HCT116 (cell line): ENCODE data around the gene XKRX. TPM values are rescaled to one million over a fixed set of nuclear protein-coding genes. Genes with fewer than 3 reads are reported as not detected.

ENCODE experiments used
- ATAC-seq: fragments of 200-7000 bp; cut with Tn5 transposase; 2 replicates; pipeline ENCODE4 v1.9.1; 2020; ENCODE audit warnings: mild to moderate bottlenecking, moderate library complexity
- BruUV-seq: library from RNA; stranded (reverse); fragments of 400-500 nt; replicated peaks from 2 replicates; lab custom pipeline; 2021; lab: Mats Ljungman, UMichigan
- CTCF ChIA-PET: fragments of 300-600 bp; sonication (Branson Sonifier 250); formaldehyde crosslinking; loops from one replicate; lab custom pipeline; 2021; ENCODE audit warnings: antibody characterized with exemption; lab: Charles Lee
- POLR2A ChIA-PET: fragments of 300-600, 350-600 bp; sonication (Branson Sonifier 250); formaldehyde crosslinking; loops from one replicate; lab custom pipeline; 2021; ENCODE audit warnings: antibody characterized with exemption; lab: Charles Lee
- RAD21 ChIA-PET, 2 experiments: fragments of 300-600 bp; sonication (Branson Sonifier 250); formaldehyde crosslinking; loops; one replicate each; lab custom pipeline; 2023; ENCODE audit warnings: low total read pairs in 2 of 2; ENCODE audit not compliant: uncharacterized antibody in 2 of 2, unreplicated experiment in 2 of 2, low non-redundant PET in 1 of 2; lab: Charles Lee
- DNase-seq: peaks from one replicate; pipeline ENCODE4 v3.0.0-alpha.2; 2010; ENCODE audit warnings: low read depth, low spot score
- H2AFZ ChIP-seq: fragments of 200-600 bp; shearing (Covaris generic), sonication (generic); 2 replicates; pipeline ENCODE4 v1.6.1; 2017; ENCODE audit warnings: low read depth, mixed run types, mixed read lengths, antibody characterized with exemption, low read length; ENCODE audit not compliant: poor library complexity, severe bottlenecking
- H3K27ac ChIP-seq: 2 replicates; pipeline ENCODE4 v1.5.1; 2012; ENCODE audit warnings: low read depth, low read length
- H3K27me3 ChIP-seq: fragments of 200-600 bp; sonication (generic); 2 replicates; pipeline ENCODE4 v1.6.1; 2016; ENCODE audit warnings: mixed run types, low read length, mixed read lengths; ENCODE audit not compliant: insufficient read depth
- H3K36me3 ChIP-seq, 2 experiments: fragments of 200-500 bp in 1 of 2; fragments of 200-600 bp in 1 of 2; sonication (Bioruptor generic) in 1 of 2; sonication (generic) in 1 of 2; 2 replicates each; pipeline versions ENCODE4 v1.5.1 to v1.6.1; 2014 to 2016; ENCODE audit warnings: low read length in 2 of 2, inconsistent platforms in 1 of 2, mixed read lengths in 1 of 2, mixed run types in 1 of 2; ENCODE audit not compliant: insufficient read depth in 2 of 2, control insufficient read depth in 1 of 2
- H3K4me1 ChIP-seq, 2 experiments: fragments of 200-600 bp in 1 of 2; sonication (generic) in 1 of 2; 2 replicates each; pipeline versions ENCODE4 v1.5.1 to v1.6.1; 2012 to 2017; ENCODE audit warnings: low read length in 2 of 2, inconsistent platforms in 1 of 2, mild to moderate bottlenecking in 1 of 2, mixed read lengths in 1 of 2, mixed run types in 1 of 2, moderate library complexity in 1 of 2; ENCODE audit not compliant: insufficient read depth in 2 of 2, control insufficient read depth in 1 of 2
- H3K4me2 ChIP-seq: fragments of 200-600 bp; sonication (generic); 2 replicates; pipeline ENCODE4 v1.6.1; 2017; ENCODE audit warnings: mixed run types, low read length, mixed read lengths
- H3K4me3 ChIP-seq, 2 experiments: fragments of 200-600 bp in 1 of 2; sonication (generic) in 1 of 2; replicated peaks in 1 of 2; 2 replicates each; pipeline ENCODE4 v1.5.1; 2011 to 2016; ENCODE audit warnings: low read length in 2 of 2, control low read depth in 1 of 2, low read depth in 1 of 2, mild to moderate bottlenecking in 1 of 2, mixed read lengths in 1 of 2, mixed run types in 1 of 2
- H3K79me2 ChIP-seq: fragments of 200-600 bp; sonication (generic); 2 replicates; pipeline ENCODE4 v1.6.1; 2017; ENCODE audit warnings: mild to moderate bottlenecking, mixed run types, low read length, moderate library complexity, mixed read lengths; ENCODE audit not compliant: insufficient read depth
- H3K9ac ChIP-seq: fragments of 200-600 bp; sonication (generic); 2 replicates; pipeline ENCODE4 v1.6.1; 2016; ENCODE audit warnings: low read length, mixed read lengths
- H3K9me2 ChIP-seq: fragments of 200-600 bp; sonication (generic), shearing (Covaris generic); 2 replicates; pipeline ENCODE4 v1.6.1; 2017; ENCODE audit warnings: mixed run types, mild to moderate bottlenecking, moderate library complexity; ENCODE audit not compliant: insufficient read depth
- H3K9me3 ChIP-seq, 2 experiments: fragments of 200-500 bp in 1 of 2; fragments of 200-600 bp in 1 of 2; sonication (Bioruptor generic) in 1 of 2; sonication (generic) in 1 of 2; 2 replicates each; pipeline ENCODE4 v1.6.1; 2014 to 2017; ENCODE audit warnings: low read length in 2 of 2, mixed read lengths in 2 of 2, inconsistent platforms in 1 of 2, low read depth in 1 of 2, mild to moderate bottlenecking in 1 of 2, mixed run types in 1 of 2, moderate library complexity in 1 of 2; ENCODE audit not compliant: control insufficient read depth in 1 of 2, insufficient read depth in 1 of 2
- H4K20me1 ChIP-seq: fragments of 200-600 bp; sonication (generic), shearing (Covaris generic); 2 replicates; pipeline ENCODE4 v1.6.1; 2017; ENCODE audit warnings: mixed run types, mild to moderate bottlenecking, moderate library complexity; ENCODE audit not compliant: insufficient read depth
- ATF3 ChIP-seq: IDR thresholded peaks from 2 replicates; pipeline ENCODE4 v1.6.1; 2012
- CTCF ChIP-seq, 3 experiments: fragments of 200-600 bp in 1 of 3; sonication (generic) in 1 of 3; IDR thresholded peaks in 2 of 3; conservative IDR thresholded peaks in 1 of 3; 2 replicates each; pipeline ENCODE4 v1.5.1; 2012 to 2017; ENCODE audit warnings: low read depth in 2 of 3, low read length in 2 of 3, antibody characterized with exemption in 1 of 3, borderline replicate concordance in 1 of 3, control low read depth in 1 of 3, mild to moderate bottlenecking in 1 of 3, mixed read lengths in 1 of 3, mixed run types in 1 of 3, moderate library complexity in 1 of 3; ENCODE audit not compliant: insufficient read depth in 1 of 3
- EGR1 ChIP-seq: IDR thresholded peaks from 2 replicates; pipeline ENCODE4 v1.6.1; 2012; ENCODE audit warnings: low read depth
- ELF1 ChIP-seq: IDR thresholded peaks from 2 replicates; pipeline ENCODE4 v1.6.1; 2012; ENCODE audit warnings: low read depth, borderline replicate concordance
- JUND ChIP-seq: IDR thresholded peaks from 2 replicates; pipeline ENCODE4 v1.6.1; 2012
- POLR2A ChIP-seq: IDR thresholded peaks from 2 replicates; pipeline ENCODE4 v1.7.0; 2011; ENCODE audit warnings: borderline replicate concordance; ENCODE audit not compliant: insufficient read depth, insufficient read length; ENCODE audit errors: extremely low read depth
- POLR2AphosphoS5 ChIP-seq: IDR thresholded peaks from 2 replicates; pipeline ENCODE4 v1.6.1; 2011; ENCODE audit warnings: mild to moderate bottlenecking, low read depth, low read length, moderate library complexity
- RAD21 ChIP-seq: IDR thresholded peaks from 2 replicates; pipeline ENCODE4 v1.6.1; 2012; ENCODE audit warnings: low read depth, mild to moderate bottlenecking
- REST ChIP-seq: IDR thresholded peaks from 2 replicates; pipeline ENCODE4 v1.6.1; 2012; ENCODE audit warnings: low read depth
- SIN3A ChIP-seq: IDR thresholded peaks from 2 replicates; pipeline ENCODE4 v1.6.1; 2012; ENCODE audit warnings: low read depth
- ZFX ChIP-seq: fragments of 450-650 bp; IDR thresholded peaks from 2 replicates; pipeline ENCODE4 v1.6.1; 2017
- intact Hi-C: fragments of 100-400 bp; cut with micrococcal nuclease; formaldehyde crosslinking; loops from 2 replicates; pipeline ENCODE4 v1.10.0; 2022
- total RNA-seq: library from RNA; stranded (reverse); gene quantifications from one replicate; pipeline ENCODE4 v1.2.1, GENCODE V29; 2021; ENCODE audit not compliant: unreplicated experiment
- TF ChIP-seq, protein P1 (sequence below): IDR thresholded peaks from 2 replicates; pipeline ENCODE4 v1.6.1; 2012

The XKRX gene
- total RNA-seq, 1 experiment from 2014 or later, result 0.47 TPM

GRCh38 chrX:100924375-100924774 lies 4.3 kb downstream of the XKRX start:
- Histone ChIP-seq H4K20me1 (no peaks in the 10 kb centered on the region), H3K4me1 (peaks cover 0 to 9% of the 10 kb centered on the region in 2 experiments; a peak in 2 of 4 replicates), H2AFZ (no peak overlapping the region), H3K4me3 (no peak overlapping the region), H3K27ac (no peak overlapping the region), H3K9me3 (no peaks in the 10 kb centered on the region), H3K79me2 (no peaks in the 10 kb centered on the region), H3K27me3 (no peaks in the 10 kb centered on the region), H3K36me3 (no peaks in the 10 kb centered on the region), H3K4me2 (no peak overlapping the region), H3K9ac (no peak overlapping the region), H3K9me2 (no peaks in the 10 kb centered on the region)
- ATAC-seq (no peak), DNase-seq (no peak)
- BruUV-seq, result no TSS peak
- ChIA-PET CTCF (no interaction called here), RAD21 (no interaction called here), POLR2A (no interaction called here)
- TF ChIP-seq, protein P1, sequence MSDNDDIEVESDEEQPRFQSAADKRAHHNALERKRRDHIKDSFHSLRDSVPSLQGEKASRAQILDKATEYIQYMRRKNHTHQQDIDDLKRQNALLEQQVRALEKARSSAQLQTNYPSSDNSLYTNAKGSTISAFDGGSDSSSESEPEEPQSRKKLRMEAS, result no peak
- no peak for TF ChIP-seq ZFX
- no peak for TF ChIP-seq RAD21
- TF ChIP-seq SIN3A, result no peak
- TF ChIP-seq POLR2AphosphoS5, result no peak
- no peak for TF ChIP-seq ATF3
- TF ChIP-seq EGR1, result no peak
- no peak for TF ChIP-seq CTCF (IDR thresholded peaks at IDR 0.05 in 2 of 3, conservative IDR thresholded peaks at IDR 0.05 in 1 of 3; ENCODE audit: borderline replicate concordance in 1 of 3, insufficient read depth in 1 of 3, low read depth in 2 of 3, low read length in 2 of 3)
- TF ChIP-seq JUND, result no peak
- no peak for TF ChIP-seq POLR2A
- no peak for TF ChIP-seq ELF1
- TF ChIP-seq REST, result no peak
- intact Hi-C loops, result no loop called here
